Fibroblast of lung (primary cell): ENCODE data around the gene SLC4A1. TPM values are rescaled to one million over a fixed set of nuclear protein-coding genes. Genes with fewer than 3 reads are reported as not detected.

ENCODE experiments used
- DNase-seq, 2 donors: peaks; one replicate each; pipeline versions ENCODE4 v3.0.0 to v3.0.0-alpha.2; 2010; ENCODE audit warnings: low read depth in 2 of 2
- H2AFZ ChIP-seq: 2 replicates; pipeline ENCODE4 v1.5.1; 2012; ENCODE audit warnings: low read length, control low read depth, inconsistent platforms
- H3K27ac ChIP-seq: 2 replicates; pipeline ENCODE4 v1.5.1; 2011; ENCODE audit warnings: low read length, control low read depth; ENCODE audit not compliant: insufficient read depth
- H3K27me3 ChIP-seq: 2 replicates; pipeline ENCODE4 v1.5.1; 2011; ENCODE audit warnings: mild to moderate bottlenecking, low read length; ENCODE audit not compliant: control insufficient read depth, insufficient read depth
- H3K36me3 ChIP-seq: 2 replicates; pipeline ENCODE4 v1.5.1; 2011; ENCODE audit warnings: low read length; ENCODE audit not compliant: control insufficient read depth, insufficient read depth
- H3K4me1 ChIP-seq: 2 replicates; pipeline ENCODE4 v1.5.1; 2011; ENCODE audit warnings: low read length; ENCODE audit not compliant: control insufficient read depth, insufficient read depth; ENCODE audit errors: extremely low read depth
- H3K4me2 ChIP-seq: 2 replicates; pipeline ENCODE4 v1.5.1; 2011; ENCODE audit warnings: low read length, control low read depth; ENCODE audit not compliant: insufficient read depth; ENCODE audit errors: extremely low read depth
- H3K4me3 ChIP-seq, 4 experiments: fragments of 200-600 bp in 1 of 4; sonication (generic) in 1 of 4; replicated peaks in 1 of 4; 2 replicates each; pipeline ENCODE4 v1.5.1; 2011 to 2016; ENCODE audit warnings: low read length in 4 of 4, low read depth in 3 of 4, mild to moderate bottlenecking in 3 of 4, control low read depth in 2 of 4, inconsistent platforms in 1 of 4, mixed read lengths in 1 of 4; ENCODE audit not compliant: insufficient read depth in 1 of 4; ENCODE audit errors: control extremely low read depth in 1 of 4
- H3K79me2 ChIP-seq: 2 replicates; pipeline ENCODE4 v1.5.1; 2012; ENCODE audit warnings: mild to moderate bottlenecking, low read length, inconsistent platforms; ENCODE audit not compliant: control insufficient read depth, insufficient read depth
- H3K9ac ChIP-seq: 2 replicates; pipeline ENCODE4 v1.5.1; 2011; ENCODE audit warnings: mild to moderate bottlenecking, low read length, control low read depth; ENCODE audit not compliant: insufficient read depth
- H3K9me3 ChIP-seq: 2 replicates; pipeline ENCODE4 v1.5.1; 2012; ENCODE audit warnings: low read depth, low read length; ENCODE audit not compliant: control insufficient read depth, insufficient read depth
- H4K20me1 ChIP-seq: 2 replicates; pipeline ENCODE4 v1.5.1; 2011; ENCODE audit warnings: low read length; ENCODE audit not compliant: control insufficient read depth, insufficient read depth; ENCODE audit errors: extremely low read depth
- EZH2 ChIP-seq: IDR thresholded peaks from 2 replicates; pipeline ENCODE4 v1.5.1; 2012; ENCODE audit warnings: low read length, control low read depth, mild to moderate bottlenecking; ENCODE audit errors: missing control alignments
- polyA plus RNA-seq, 2 donors: library from polyadenylated mRNA; depleted of rRNA in 1 of 2; stranded (reverse) in 1 of 2; unstranded in 1 of 2; fragments of >200 nt; gene quantifications; 2 replicates each; pipeline ENCODE4 v1.2.1, GENCODE V29; 2011 to 2012; ENCODE audit warnings: missing spikeins in 1 of 2
- total RNA-seq: library from RNA; depleted of rRNA; stranded (reverse); fragments of >200 nt; gene quantifications from 2 replicates; pipeline ENCODE4 v1.2.1, GENCODE V29; 2014
- TF ChIP-seq, protein P1 (sequence below), 2 donors: IDR thresholded peaks in 1 of 2; conservative IDR thresholded peaks in 1 of 2; 1 replicate in 1 of 2; 2 replicates in 1 of 2; pipeline ENCODE4 v1.5.1; 2011 to 2012; ENCODE audit warnings: low read length in 2 of 2, control low read depth in 1 of 2, inconsistent platforms in 1 of 2, low read depth in 1 of 2, mild to moderate bottlenecking in 1 of 2

SLC4A1 gene
- total and polyA plus RNA-seq, 2 donors (not counting 1 experiment from before 2014, with no cell fraction given) = not detected

- Histone ChIP-seq H4K20me1 (no peaks in the 10 kb centered on the region), H3K9me3 (no peaks in the 10 kb centered on the region), H3K27me3 (peaks cover 2% of the 10 kb centered on the region), H3K4me1 (no peaks in the 10 kb centered on the region), H3K27ac (no peak overlapping the region), H2AFZ (no peak overlapping the region), H3K36me3 (no peaks in the 10 kb centered on the region), H3K79me2 (no peaks in the 10 kb centered on the region), H3K4me2 (no peak overlapping the region), H3K9ac (no peak overlapping the region), H3K4me3 (no peak overlapping the region)
- no peak for DNase-seq
- TF ChIP-seq EZH2 = no peak
- TF ChIP-seq, protein P1, sequence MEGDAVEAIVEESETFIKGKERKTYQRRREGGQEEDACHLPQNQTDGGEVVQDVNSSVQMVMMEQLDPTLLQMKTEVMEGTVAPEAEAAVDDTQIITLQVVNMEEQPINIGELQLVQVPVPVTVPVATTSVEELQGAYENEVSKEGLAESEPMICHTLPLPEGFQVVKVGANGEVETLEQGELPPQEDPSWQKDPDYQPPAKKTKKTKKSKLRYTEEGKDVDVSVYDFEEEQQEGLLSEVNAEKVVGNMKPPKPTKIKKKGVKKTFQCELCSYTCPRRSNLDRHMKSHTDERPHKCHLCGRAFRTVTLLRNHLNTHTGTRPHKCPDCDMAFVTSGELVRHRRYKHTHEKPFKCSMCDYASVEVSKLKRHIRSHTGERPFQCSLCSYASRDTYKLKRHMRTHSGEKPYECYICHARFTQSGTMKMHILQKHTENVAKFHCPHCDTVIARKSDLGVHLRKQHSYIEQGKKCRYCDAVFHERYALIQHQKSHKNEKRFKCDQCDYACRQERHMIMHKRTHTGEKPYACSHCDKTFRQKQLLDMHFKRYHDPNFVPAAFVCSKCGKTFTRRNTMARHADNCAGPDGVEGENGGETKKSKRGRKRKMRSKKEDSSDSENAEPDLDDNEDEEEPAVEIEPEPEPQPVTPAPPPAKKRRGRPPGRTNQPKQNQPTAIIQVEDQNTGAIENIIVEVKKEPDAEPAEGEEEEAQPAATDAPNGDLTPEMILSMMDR (conservative IDR thresholded peaks at IDR 0.05 in 1 of 2, IDR thresholded peaks at IDR 0.05 in 1 of 2; ENCODE audit: low read depth in 1 of 2, low read length in 2 of 2) = no peak
Observed at GRCh38 chr17:44255915-44256314, 12.0 kb downstream of the SLC4A1 start.

DNA sequence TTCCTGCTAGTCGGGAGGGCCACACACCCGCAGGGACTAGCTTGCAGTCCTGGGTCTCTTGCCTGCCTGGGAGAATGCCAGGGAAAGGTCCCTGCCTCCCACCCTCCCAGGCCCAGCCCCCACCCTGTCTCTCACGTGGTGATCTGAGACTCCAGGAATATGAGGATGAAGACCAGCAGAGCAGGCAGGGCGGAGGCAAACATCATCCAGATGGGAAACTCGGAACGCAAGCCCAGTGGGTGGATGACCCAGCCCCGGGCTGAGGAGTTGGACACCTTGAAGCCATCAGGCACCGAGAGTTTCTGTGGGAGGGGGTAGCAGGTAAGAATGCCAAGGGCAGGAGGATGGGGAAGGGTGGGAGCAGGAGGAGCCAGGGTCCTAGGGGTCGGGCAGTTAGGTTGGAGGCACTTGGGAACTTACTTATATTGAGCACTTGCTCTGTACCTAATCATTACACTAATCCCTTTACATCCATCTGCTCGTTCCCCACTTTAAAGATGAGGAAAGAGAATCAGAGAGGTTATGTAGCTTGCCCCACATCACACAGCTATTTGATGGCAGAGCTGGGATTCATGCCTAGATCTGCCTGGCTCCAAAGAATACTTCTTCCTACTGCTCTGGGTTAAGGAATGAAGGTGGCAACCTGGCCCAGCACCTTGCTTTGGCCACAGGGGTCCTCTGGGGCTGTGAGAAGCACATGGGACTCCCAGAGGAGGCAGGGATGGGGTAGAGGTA is 13.4 kb downstream of the SLC4A1 start:
- no peak overlapping the region for H2AFZ ChIP-seq
- H3K36me3 ChIP-seq = no peaks in the 10 kb centered on the region
- no peak overlapping the region for H3K4me2 ChIP-seq
- no peak overlapping the region for H3K4me3 ChIP-seq
- peaks cover 2% of the 10 kb centered on the region for H3K27me3 ChIP-seq
- H3K79me2 ChIP-seq = no peaks in the 10 kb centered on the region
- no peak overlapping the region for H3K9ac ChIP-seq
- H3K9me3 ChIP-seq = no peaks in the 10 kb centered on the region
- no peak overlapping the region for H3K27ac ChIP-seq
- no peaks in the 10 kb centered on the region for H3K4me1 ChIP-seq
- no peaks in the 10 kb centered on the region for H4K20me1 ChIP-seq
- DNase-seq = no peak
- TF ChIP-seq, protein P1 (conservative IDR thresholded peaks at IDR 0.05 in 1 of 2, IDR thresholded peaks at IDR 0.05 in 1 of 2; ENCODE audit: low read depth in 1 of 2, low read length in 2 of 2) = no peak
- TF ChIP-seq EZH2 = no peak

- Histone ChIP-seq H3K9me3 (no peaks in the 10 kb centered on the region), H3K4me2 (no peak overlapping the region), H3K4me1 (no peaks in the 10 kb centered on the region), H3K4me3 (no peak overlapping the region), H3K79me2 (no peaks in the 10 kb centered on the region), H3K27me3 (peaks cover 2% of the 10 kb centered on the region), H3K36me3 (no peaks in the 10 kb centered on the region), H3K27ac (no peak overlapping the region), H4K20me1 (no peaks in the 10 kb centered on the region), H2AFZ (no peak overlapping the region), H3K9ac (no peak overlapping the region)
- TF ChIP-seq EZH2 = no peak
- TF ChIP-seq, protein P1 (conservative IDR thresholded peaks at IDR 0.05 in 1 of 2, IDR thresholded peaks at IDR 0.05 in 1 of 2; ENCODE audit: low read depth in 1 of 2, low read length in 2 of 2) = no peak
- no peak for DNase-seq
Observed at GRCh38 chr17:44253006-44253405, 14.9 kb downstream of the SLC4A1 start.
